Activated gamma-delta T cell treated with anti-CD3 and anti-CD28 coated beads, Interleukin-2, amount 50 U/mL, for 16 hours (primary cell): ENCODE results near the gene HPD.
A peak's percentile ranks its signal among the peaks of the same experiment; 100 is the strongest.
"Not testable (repeated sequence)": the region's sequence is repeated elsewhere in the genome, so short reads cannot be mapped to it uniquely, and the experiment has no call there.

Experiments used
- DNase-seq: peaks from one replicate; pipeline ENCODE4 v3.0.0-alpha.2; 2020; ENCODE audit warnings: low read depth

Gene HPD

GRCh38 chr12:121866331-121866730 lies 7.7 kb upstream of the HPD start:
- DNase-seq, result no peak

GRCh38 chr12:121861636-121862254 lies 3.1 kb upstream of the HPD start:
- no peak for DNase-seq

GRCh38 chr12:121860699-121861098 lies 2.0 kb upstream of the HPD start:
- not testable (repeated sequence) for DNase-seq

- no peak for DNase-seq
Observed at GRCh38 chr12:121860257-121860656, 1.6 kb upstream of the HPD start.

DNA sequence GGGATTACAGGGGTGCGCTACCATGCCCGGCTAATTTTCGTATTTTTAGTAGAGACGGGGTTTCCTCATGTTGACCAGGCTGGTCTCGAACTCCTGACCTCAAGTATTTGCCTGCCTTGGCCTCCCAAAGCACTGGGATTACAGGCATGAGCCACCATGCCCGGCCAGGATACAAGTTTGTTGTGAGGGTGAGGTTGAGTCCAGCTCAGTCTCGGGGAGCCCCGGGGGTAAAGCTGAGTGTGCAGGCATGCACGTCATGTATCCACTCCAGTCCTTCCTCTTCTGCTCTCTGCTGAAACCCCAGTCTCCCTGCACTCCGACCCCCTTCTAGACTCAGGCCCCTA lies 369 bp downstream of the HPD start:
- no peak for DNase-seq

DNA sequence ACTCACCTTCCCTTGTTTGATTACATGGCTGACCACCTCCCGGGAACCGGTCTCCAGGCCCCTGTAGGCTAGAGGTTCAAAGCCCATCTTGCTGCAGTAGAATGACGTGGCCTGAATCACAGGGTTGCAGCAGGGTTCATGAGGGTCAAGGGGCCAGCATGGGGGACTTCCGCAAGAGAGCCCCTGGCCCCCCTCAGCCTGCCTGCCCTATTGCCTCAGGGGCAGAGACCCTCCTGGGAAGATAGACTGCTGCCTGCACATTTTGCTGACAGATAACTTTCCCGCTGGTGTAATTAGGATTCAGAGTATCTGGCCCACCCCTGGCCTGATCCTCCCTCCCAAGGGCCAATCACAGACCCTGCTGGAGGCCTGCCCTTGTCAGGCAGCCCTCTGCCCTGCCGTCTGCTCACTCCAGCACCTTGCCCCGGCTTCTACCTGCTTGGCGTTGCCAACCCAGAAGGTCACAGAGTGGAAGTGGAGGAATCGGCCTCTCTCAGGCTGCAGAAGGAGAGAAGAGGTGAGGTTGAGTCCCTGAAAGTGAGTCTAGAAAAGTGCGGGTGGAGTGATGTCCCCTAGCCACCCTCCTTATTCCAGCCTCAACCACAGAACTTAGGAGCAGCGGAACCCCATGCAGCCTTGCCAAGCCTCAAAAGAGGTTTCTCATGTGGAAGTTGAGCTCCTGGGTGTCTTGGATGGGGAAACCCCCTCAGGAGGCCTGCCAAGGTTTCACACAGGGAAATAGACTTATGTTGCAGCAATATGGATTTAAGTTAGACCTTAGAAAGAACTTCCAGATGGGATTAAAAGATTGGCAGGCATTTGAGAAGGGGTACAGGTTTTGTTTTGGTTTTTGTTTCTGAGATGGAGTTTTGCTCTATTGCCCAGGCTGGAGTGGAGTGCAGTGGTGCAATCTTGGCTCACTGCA lies 1.1 kb downstream of the HPD start:
- DNase-seq, result no peak

GRCh38 chr12:121852392-121852791 lies 6.3 kb downstream of the HPD start:
- not testable (repeated sequence) for DNase-seq

GRCh38 chr12:121849665-121850064 lies 9.0 kb downstream of the HPD start:
- DNase-seq, result no peak

DNA sequence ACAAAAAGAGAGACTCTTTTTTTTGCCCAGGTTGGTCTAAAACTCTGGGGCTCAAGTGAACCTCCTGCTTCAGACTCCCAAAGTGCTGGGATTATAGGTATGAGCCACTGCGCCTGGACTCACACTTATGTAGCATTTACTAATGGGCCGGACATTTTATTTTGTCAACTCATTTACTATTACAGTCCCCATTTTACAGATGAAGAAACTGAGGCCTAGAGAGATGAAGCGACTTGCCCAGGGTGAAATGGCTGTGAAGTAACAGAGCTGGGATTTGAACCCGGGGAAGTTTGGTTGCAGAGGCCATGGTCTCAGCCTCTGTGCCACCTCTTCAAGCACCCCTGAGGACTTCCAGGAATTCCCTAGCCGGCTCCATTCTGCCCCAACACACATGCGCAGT lies 9.4 kb downstream of the HPD start:
- no peak for DNase-seq

DNA sequence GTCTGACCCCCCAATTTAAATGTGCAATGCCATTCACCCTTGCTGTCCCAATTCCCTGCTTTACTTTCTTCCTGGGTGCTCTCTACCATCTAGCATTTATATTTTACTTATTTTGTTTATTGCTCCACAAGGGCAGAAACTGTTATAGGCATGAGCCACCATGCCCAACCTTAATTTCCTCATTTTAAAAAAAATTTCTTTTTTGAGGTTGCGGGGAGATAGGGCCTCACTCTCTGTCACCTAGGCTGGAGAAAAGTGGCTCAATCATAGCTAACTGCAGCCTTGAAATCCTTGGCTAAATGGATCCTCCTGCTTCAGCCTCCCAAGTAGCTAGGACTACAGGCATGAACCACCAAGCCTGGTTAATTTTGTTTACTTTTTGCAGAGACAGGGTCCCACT lies 13.0 kb downstream of the HPD start:
- DNase-seq, result no peak

- DNase-seq, result no peak
Observed at GRCh38 chr12:121843236-121843982, 15.2 kb downstream of the HPD start.

GRCh38 chr12:121839993-121840761 lies 18.5 kb downstream of the HPD start:
- DNase-seq, result no peak

- DNase-seq, result peak; percentile 99
Observed at GRCh38 chr12:121839106-121839992, 19.3 kb downstream of the HPD start.

- no peak for DNase-seq
Observed at GRCh38 chr12:121838126-121838525, 20.5 kb downstream of the HPD start.

- no peak for DNase-seq
Observed at GRCh38 chr12:121837680-121838079, 21.0 kb downstream of the HPD start.

GRCh38 chr12:121831571-121832245 lies 27.0 kb downstream of the HPD start:
- DNase-seq, result no peak

GRCh38 chr12:121830588-121831265 lies 27.9 kb downstream of the HPD start:
- no peak for DNase-seq

DNA sequence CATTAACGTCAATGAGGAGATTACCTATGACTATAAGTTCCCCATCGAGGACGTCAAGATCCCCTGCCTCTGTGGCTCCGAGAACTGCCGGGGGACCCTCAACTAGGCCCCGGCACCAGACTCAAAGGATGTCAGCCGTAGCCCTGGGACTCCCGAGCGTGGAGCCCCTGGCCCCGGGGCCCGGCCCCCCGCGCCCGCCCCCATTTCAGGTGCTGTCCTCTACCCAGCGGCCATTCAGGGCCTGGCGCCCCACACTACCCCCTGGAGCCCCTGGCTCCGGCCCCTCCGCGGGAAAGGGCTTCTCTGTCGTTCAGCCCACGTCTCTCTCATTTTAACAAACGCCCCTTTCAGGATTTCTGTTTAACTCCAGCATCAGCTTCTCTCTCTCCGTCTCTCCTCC lies 28.5 kb downstream of the HPD start:
- no peak for DNase-seq

DNA sequence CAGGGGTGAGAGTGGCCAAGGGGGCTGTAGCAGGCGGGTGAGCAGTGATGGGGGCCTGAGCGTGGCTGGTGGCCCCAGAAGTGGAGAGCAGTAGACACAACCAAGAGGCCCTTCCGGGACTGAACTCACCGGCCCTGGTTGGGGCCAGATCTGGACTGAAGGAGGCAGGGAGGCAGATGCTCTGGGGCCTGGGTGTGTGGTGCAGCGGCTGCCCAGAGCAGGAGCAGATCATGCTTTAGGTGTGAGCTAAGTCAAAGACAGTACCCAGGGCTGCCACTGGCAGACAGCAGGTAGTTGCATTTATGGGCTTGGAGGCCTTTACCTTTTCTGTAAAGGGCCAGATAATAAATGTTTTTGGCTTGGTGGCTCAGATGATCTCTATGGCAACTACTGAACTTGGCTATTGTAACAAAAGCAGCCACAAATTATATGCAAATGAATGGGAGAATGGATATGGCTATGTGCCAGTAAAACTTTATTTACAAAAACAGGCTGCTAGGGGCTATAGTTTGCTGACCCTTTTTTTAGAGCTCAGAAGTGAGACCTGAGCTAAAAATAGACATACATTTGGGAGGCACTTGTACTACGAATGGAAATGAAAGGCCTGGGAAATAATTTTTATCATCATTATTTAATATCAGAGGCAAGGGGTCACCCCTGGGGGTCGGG lies 29.3 kb downstream of the HPD start:
- DNase-seq, result no peak
